ENCODE results near the gene EHBP1L1. TPM values are rescaled to one million over a fixed set of nuclear protein-coding genes. Genes with fewer than 3 reads are reported as not detected.

Gene EHBP1L1
- total and polyA plus RNA-seq, 2 of the 13 experiments (the other 11 are each of a cell fraction or from before 2014, with no cell fraction given) = 8.3 to 10.6 TPM

GRCh38 chr11:65555693-65556231 is 20.1 kb upstream of the EHBP1L1 start (continued):
- no peak for TF ChIP-seq ZBTB46 (CRISPR knock-in tag; IDR thresholded peaks at IDR 0.05; ENCODE audit: borderline replicate concordance)
- TF ChIP-seq MLX (CRISPR knock-in tag; IDR thresholded peaks at IDR 0.05) = no peak
- TF ChIP-seq YY1 (IDR thresholded peaks at IDR 0.05; ENCODE audit: insufficient read depth, insufficient replicate concordance, low read depth, low read length) = no peak
- no peak for TF ChIP-seq ZNF180 (CRISPR knock-in tag; IDR thresholded peaks at IDR 0.05; ENCODE audit: borderline replicate concordance, low read depth)
- TF ChIP-seq HNF4A (CRISPR knock-in tag; IDR thresholded peaks at IDR 0.05) = peak; percentile 31; the same call in 1 of the 2 replicates
- no peak for TF ChIP-seq TEAD2 (CRISPR knock-in tag; IDR thresholded peaks at IDR 0.05)
- TF ChIP-seq MNT (IDR thresholded peaks at IDR 0.05) = no peak
- TF ChIP-seq ZNF446 (CRISPR knock-in tag; IDR thresholded peaks at IDR 0.05) = no peak
- no peak for TF ChIP-seq ZNF441 (CRISPR knock-in tag; IDR thresholded peaks at IDR 0.05; ENCODE audit: borderline replicate concordance)
- no peak for TF ChIP-seq CHCHD3 (CRISPR knock-in tag; IDR thresholded peaks at IDR 0.05)
- no peak for TF ChIP-seq NFE2L1 (CRISPR knock-in tag; IDR thresholded peaks at IDR 0.05; ENCODE audit: borderline replicate concordance)
- TF ChIP-seq CREB1 (IDR thresholded peaks at IDR 0.05) = no peak
- no peak for TF ChIP-seq CREB1 (CRISPR knock-in tag; IDR thresholded peaks at IDR 0.05)
- TF ChIP-seq ATF3 (CRISPR knock-in tag; IDR thresholded peaks at IDR 0.05) = no peak
- TF ChIP-seq KLF9 (CRISPR knock-in tag; IDR thresholded peaks at IDR 0.05; ENCODE audit: low read depth) = peak; percentile 56; the same call in 1 of the 2 replicates
- 0 out of 2 replicates have a peak, but pooled peaks have one; percentile 43 for TF ChIP-seq NR2C2 (CRISPR knock-in tag; IDR thresholded peaks at IDR 0.05; ENCODE audit: borderline replicate concordance)
- TF ChIP-seq JUND (CRISPR knock-in tag; IDR thresholded peaks at IDR 0.05) = 0 out of 2 replicates have a peak, but pooled peaks have one; percentile 12
- peak in 1 of 2 experiments; percentile 31; a peak in 1 of 4 replicates for TF ChIP-seq HMGXB4 (CRISPR knock-in tag; IDR thresholded peaks at IDR 0.05; ENCODE audit: borderline replicate concordance in 1 of 2, low read depth in 1 of 2)
- TF ChIP-seq ZNF570 (CRISPR knock-in tag; IDR thresholded peaks at IDR 0.05; ENCODE audit: borderline replicate concordance) = no peak
- TF ChIP-seq ZBTB7B (CRISPR knock-in tag; IDR thresholded peaks at IDR 0.05) = peak; percentile 59; the same call in 1 of the 2 replicates
- peak; percentile 17; the same call in 1 of the 2 replicates for TF ChIP-seq ZNF768 (CRISPR knock-in tag; IDR thresholded peaks at IDR 0.05)
- TF ChIP-seq ZNF235 (CRISPR knock-in tag; IDR thresholded peaks at IDR 0.05; ENCODE audit: borderline replicate concordance) = no peak
- no peak; the same call in 1 of the 2 replicates for TF ChIP-seq ZMYM2 (CRISPR knock-in tag; IDR thresholded peaks at IDR 0.05)
- no peak for TF ChIP-seq PAWR (CRISPR knock-in tag; IDR thresholded peaks at IDR 0.05; ENCODE audit: borderline replicate concordance)

All from HepG2 (cell line).